ENCODE results near the gene GFAP. TPM values are rescaled to one million over a fixed set of nuclear protein-coding genes. Genes with fewer than 3 reads are reported as not detected.

GFAP gene
- total RNA-seq, 2 experiments from 2014 or later, result not detected

GRCh38 chr17:44917456-44917855 lies 2.2 kb upstream of the GFAP start:
- no peak for ATAC-seq
- DNase-seq, result no peak
- no peak overlapping the region for H3K4me3 Mint-ChIP-seq
- ChIA-PET POLR2A (interaction anchor here (2.1 kb wide), 1 partner anchor 17 kb away, joined by 6 read pairs; a partner anchor contains a TSS), CTCF (interaction anchor here (1.5 to 7.4 kb wide), 2 partner anchors 39 to 105 kb away, joined by 4 to 119 read pairs; no protein-coding TSS in a partner anchor)
- no peak overlapping the region for H3K27ac Mint-ChIP-seq
- intact Hi-C loops (cut with micrococcal nuclease), result no loop called here
- TF ChIP-seq CTCF (IDR thresholded peaks at IDR 0.05), result no peak
- H3K27me3 Mint-ChIP-seq, result peaks cover 16% of the 10 kb centered on the region
- H3K4me1 Mint-ChIP-seq (ENCODE audit: low read depth), result peaks cover 4% of the 10 kb centered on the region
- no peaks in the 10 kb centered on the region for H3K9me3 Mint-ChIP-seq
- no peaks in the 10 kb centered on the region for H3K36me3 Mint-ChIP-seq (ENCODE audit: low read depth)

- ATAC-seq (no peak), DNase-seq (no peak)
- no peaks in the 10 kb centered on the region for H3K9me3 Mint-ChIP-seq
- H3K36me3 Mint-ChIP-seq (ENCODE audit: low read depth), result no peaks in the 10 kb centered on the region
- no peak overlapping the region for H3K4me3 Mint-ChIP-seq
- ChIA-PET CTCF (interaction anchor here (7.4 kb wide), 1 partner anchor 106 kb away, joined by 119 read pairs; no protein-coding TSS in a partner anchor), POLR2A (no interaction called here)
- peaks cover 4% of the 10 kb centered on the region for H3K4me1 Mint-ChIP-seq (ENCODE audit: low read depth)
- H3K27me3 Mint-ChIP-seq, result peaks cover 19% of the 10 kb centered on the region
- no peak for TF ChIP-seq CTCF (IDR thresholded peaks at IDR 0.05)
- intact Hi-C loops (cut with micrococcal nuclease), result no loop called here
- no peak overlapping the region for H3K27ac Mint-ChIP-seq
Observed at GRCh38 chr17:44916781-44917241, 1.5 kb upstream of the GFAP start.

DNA sequence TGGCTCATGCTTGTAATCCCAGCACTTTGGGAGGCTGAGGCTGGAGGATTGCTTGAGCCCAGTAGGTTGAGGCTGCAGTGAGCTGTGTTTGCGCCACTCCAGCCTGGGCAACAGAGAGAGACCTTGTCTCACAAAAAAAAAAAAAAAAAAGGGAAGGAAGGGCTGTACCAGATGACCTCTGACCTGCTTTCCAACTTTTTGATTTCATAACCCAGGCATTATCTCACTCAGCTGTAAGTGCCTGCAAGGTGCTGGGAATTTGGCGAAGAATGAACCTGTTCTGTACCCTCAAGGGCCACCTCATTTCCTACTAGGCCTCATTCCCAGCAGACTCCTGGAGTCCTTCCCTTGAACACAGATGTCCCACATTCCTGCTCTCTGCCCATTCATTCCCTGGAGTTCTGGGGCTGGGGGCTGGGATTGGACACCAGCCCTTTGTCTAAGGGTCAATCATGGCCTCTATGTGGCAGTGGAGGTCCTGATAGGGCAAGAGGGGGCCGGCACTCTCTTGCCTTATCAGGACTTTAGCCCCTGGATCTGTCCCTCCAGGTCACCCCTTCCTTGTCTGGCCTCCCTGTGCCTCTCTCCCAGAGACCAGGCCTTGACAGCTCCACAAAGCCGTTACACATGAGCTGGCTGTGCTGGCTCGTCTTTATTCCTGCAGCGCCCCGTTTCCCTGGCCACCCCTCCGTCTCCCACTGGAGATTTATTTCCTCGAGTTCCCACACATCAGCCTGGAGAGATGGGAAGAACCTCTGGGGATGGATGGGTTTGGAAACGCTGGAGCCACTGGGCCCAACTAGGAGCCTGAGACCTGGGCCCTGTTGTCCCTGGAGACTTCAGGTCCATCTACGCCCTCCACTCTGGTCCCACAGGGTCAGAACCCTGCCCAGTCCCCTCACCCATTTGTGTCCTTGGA lies 821 bp upstream of the GFAP start:
- Mint-ChIP-seq H3K27me3 (peaks cover 20% of the 10 kb centered on the region), H3K27ac (no peak overlapping the region), H3K4me1 (ENCODE audit: low read depth) (peaks cover 4% of the 10 kb centered on the region), H3K4me3 (no peak overlapping the region), H3K36me3 (ENCODE audit: low read depth) (no peaks in the 10 kb centered on the region), H3K9me3 (no peaks in the 10 kb centered on the region)
- ChIA-PET CTCF (no interaction called here), POLR2A (interaction anchor here (1.4 kb wide), 1 partner anchor 16 kb away, joined by 4 read pairs; a partner anchor contains a TSS)
- DNase-seq, result no peak
- intact Hi-C loops (cut with micrococcal nuclease), result no loop called here
- TF ChIP-seq CTCF (IDR thresholded peaks at IDR 0.05), result no peak
- ATAC-seq, result no peak

- H3K27ac Mint-ChIP-seq, result no peak overlapping the region
- intact Hi-C loops (cut with micrococcal nuclease), result no loop called here
- H3K4me3 Mint-ChIP-seq, result no peak overlapping the region
- no peak for DNase-seq
- ChIA-PET CTCF (no interaction called here), POLR2A (interaction anchor here (1.1 to 1.4 kb wide), 2 partner anchors 15 to 32 kb away, joined by 3 to 4 read pairs; a partner anchor contains a TSS)
- H3K36me3 Mint-ChIP-seq (ENCODE audit: low read depth), result no peaks in the 10 kb centered on the region
- H3K9me3 Mint-ChIP-seq, result no peaks in the 10 kb centered on the region
- H3K4me1 Mint-ChIP-seq (ENCODE audit: low read depth), result peaks cover 2% of the 10 kb centered on the region
- H3K27me3 Mint-ChIP-seq, result peaks cover 22% of the 10 kb centered on the region
- no peak for TF ChIP-seq CTCF (IDR thresholded peaks at IDR 0.05)
- no peak for ATAC-seq
Observed at GRCh38 chr17:44914698-44915271, 515 bp downstream of the GFAP start.

DNA sequence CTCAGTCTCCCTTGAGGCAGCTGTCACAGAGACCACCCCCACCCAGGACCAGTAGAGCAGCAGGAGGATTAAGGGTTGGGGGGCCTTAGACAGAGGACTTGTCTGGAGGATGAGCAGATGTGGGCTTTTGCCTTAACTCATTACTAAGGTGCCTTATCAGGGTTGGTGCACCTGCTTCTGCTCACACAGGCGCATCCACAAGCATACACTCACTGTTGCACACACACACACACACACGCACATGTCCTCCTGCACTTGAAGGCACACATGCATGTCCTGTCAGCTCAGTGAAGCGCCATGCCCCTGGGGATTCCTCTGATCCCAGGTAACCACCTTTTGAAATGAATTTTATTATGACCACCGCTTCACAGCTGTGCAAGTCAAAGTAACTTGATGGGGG lies 1.2 kb downstream of the GFAP start:
- intact Hi-C loops (cut with micrococcal nuclease), result no loop called here
- H3K27me3 Mint-ChIP-seq, result peaks cover 22% of the 10 kb centered on the region
- TF ChIP-seq CTCF (IDR thresholded peaks at IDR 0.05), result no peak
- no peak overlapping the region for H3K4me3 Mint-ChIP-seq
- H3K27ac Mint-ChIP-seq, result no peak overlapping the region
- no peaks in the 10 kb centered on the region for H3K9me3 Mint-ChIP-seq
- no peak for ATAC-seq
- POLR2A ChIA-PET, result no interaction called here
- no peaks in the 10 kb centered on the region for H3K36me3 Mint-ChIP-seq (ENCODE audit: low read depth)
- DNase-seq, result no peak
- CTCF ChIA-PET, result interaction anchor here (2.9 to 5.9 kb wide), 2 partner anchors 35 to 106 kb away, joined by 9 to 37 read pairs; no protein-coding TSS in a partner anchor
- H3K4me1 Mint-ChIP-seq (ENCODE audit: low read depth), result peaks cover 2% of the 10 kb centered on the region
